Osteoblast (primary cell): Measurements from ENCODE around the gene NRG2. TPM values are rescaled to one million over a fixed set of nuclear protein-coding genes. Genes with fewer than 3 reads are reported as not detected.

Experiments used
- DNase-seq: peaks from one replicate; pipeline ENCODE4 v3.0.0; 2011; ENCODE audit warnings: low spot score, mixed read lengths; ENCODE audit not compliant: insufficient read length; ENCODE audit errors: missing footprints
- H2AFZ ChIP-seq: 2 replicates; pipeline ENCODE4 v1.6.0; 2011; ENCODE audit warnings: mild to moderate bottlenecking, low read length
- H3K27ac ChIP-seq: 2 replicates; pipeline ENCODE4 v1.5.1; 2011; ENCODE audit warnings: mild to moderate bottlenecking, low read depth, low read length, moderate library complexity
- H3K27me3 ChIP-seq: 2 replicates; pipeline ENCODE4 v1.6.0; 2012; ENCODE audit warnings: mild to moderate bottlenecking, control low read depth, inconsistent platforms, low read length, moderate library complexity; ENCODE audit not compliant: insufficient read depth
- H3K36me3 ChIP-seq: 2 replicates; pipeline ENCODE4 v1.5.1; 2011; ENCODE audit warnings: mild to moderate bottlenecking, low read length, control low read depth, moderate library complexity; ENCODE audit not compliant: insufficient read depth
- H3K4me1 ChIP-seq: 2 replicates; pipeline ENCODE4 v1.5.1; 2011; ENCODE audit warnings: mild to moderate bottlenecking, low read length, control low read depth, moderate library complexity; ENCODE audit not compliant: insufficient read depth
- H3K4me2 ChIP-seq: 2 replicates; pipeline ENCODE4 v1.6.0; 2011; ENCODE audit warnings: mild to moderate bottlenecking, low read length; ENCODE audit not compliant: insufficient read depth
- H3K4me3 ChIP-seq: fragments of 200-600 bp; sonication (generic); 3 replicates; pipeline ENCODE4 v1.5.1; 2012; ENCODE audit warnings: mild to moderate bottlenecking, low read length, inconsistent platforms; ENCODE audit not compliant: insufficient read depth
- H3K79me2 ChIP-seq: 2 replicates; pipeline ENCODE4 v1.6.0; 2012; ENCODE audit warnings: mild to moderate bottlenecking, low read length, control low read depth, inconsistent platforms; ENCODE audit not compliant: insufficient read depth
- H3K9me3 ChIP-seq: 2 replicates; pipeline ENCODE4 v1.5.1; 2011; ENCODE audit warnings: low read depth, low read length, control low read depth
- H4K20me1 ChIP-seq: 2 replicates; pipeline ENCODE4 v1.6.0; 2012; ENCODE audit warnings: mild to moderate bottlenecking, low read length, control low read depth; ENCODE audit not compliant: insufficient read depth
- total RNA-seq: library from RNA; depleted of rRNA; stranded (reverse); fragments of >200 nt; gene quantifications from 2 replicates; pipeline ENCODE4 v1.2.3, GENCODE V29; 2012
- TF ChIP-seq, protein P1 (sequence below): IDR thresholded peaks from 2 replicates; pipeline ENCODE4 v1.5.1; 2011; ENCODE audit warnings: mild to moderate bottlenecking, low read depth, low read length, moderate library complexity; ENCODE audit errors: extremely low read depth

The NRG2 gene
- total RNA-seq, 1 donor, result 0.72 TPM

DNA sequence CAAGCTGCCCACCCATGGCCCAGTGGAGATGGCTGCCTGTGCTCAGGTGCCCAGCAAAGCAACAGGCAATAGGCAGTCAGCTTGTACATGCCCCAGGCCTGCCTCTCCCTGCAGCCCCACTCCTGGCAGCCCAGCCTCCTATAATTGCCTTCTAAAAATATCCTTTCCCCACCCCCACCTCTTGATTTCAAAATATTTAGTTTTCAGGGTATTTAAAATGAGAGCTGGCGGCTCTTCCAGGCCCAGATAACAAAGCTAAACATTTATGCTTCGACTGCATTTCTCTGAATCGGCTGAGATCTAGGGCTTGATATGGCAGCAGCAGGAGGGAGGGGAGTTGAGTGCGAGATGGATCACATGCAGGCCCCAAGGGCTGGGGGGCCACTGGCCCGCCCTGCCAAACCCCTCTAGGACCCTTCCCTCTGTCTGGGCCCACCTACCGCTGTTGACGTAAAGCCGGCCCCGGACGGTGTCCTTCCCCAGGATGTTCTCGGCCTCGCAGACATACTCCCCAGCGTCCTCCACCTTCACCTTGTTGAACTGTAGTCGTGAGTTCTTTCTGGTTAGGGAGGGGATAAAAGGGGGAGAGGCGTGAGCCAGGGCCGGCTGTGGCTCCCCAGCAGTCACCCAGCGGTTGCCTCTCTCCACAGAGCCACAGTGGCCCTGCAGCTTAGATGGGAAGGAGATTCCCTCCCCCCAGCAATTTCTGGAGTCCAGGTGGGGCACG is 162.5 kb downstream of the NRG2 start:
- Histone ChIP-seq H3K27me3 (peaks cover 22% of the 10 kb centered on the region), H3K79me2 (no peaks in the 10 kb centered on the region), H3K27ac (no peak overlapping the region), H4K20me1 (no peaks in the 10 kb centered on the region), H3K9me3 (no peaks in the 10 kb centered on the region), H3K4me1 (no peaks in the 10 kb centered on the region), H3K36me3 (no peaks in the 10 kb centered on the region), H2AFZ (no peak overlapping the region), H3K4me2 (no peak overlapping the region), H3K4me3 (no peak overlapping the region)
- TF ChIP-seq, protein P1, sequence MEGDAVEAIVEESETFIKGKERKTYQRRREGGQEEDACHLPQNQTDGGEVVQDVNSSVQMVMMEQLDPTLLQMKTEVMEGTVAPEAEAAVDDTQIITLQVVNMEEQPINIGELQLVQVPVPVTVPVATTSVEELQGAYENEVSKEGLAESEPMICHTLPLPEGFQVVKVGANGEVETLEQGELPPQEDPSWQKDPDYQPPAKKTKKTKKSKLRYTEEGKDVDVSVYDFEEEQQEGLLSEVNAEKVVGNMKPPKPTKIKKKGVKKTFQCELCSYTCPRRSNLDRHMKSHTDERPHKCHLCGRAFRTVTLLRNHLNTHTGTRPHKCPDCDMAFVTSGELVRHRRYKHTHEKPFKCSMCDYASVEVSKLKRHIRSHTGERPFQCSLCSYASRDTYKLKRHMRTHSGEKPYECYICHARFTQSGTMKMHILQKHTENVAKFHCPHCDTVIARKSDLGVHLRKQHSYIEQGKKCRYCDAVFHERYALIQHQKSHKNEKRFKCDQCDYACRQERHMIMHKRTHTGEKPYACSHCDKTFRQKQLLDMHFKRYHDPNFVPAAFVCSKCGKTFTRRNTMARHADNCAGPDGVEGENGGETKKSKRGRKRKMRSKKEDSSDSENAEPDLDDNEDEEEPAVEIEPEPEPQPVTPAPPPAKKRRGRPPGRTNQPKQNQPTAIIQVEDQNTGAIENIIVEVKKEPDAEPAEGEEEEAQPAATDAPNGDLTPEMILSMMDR, result no peak
- no peak for DNase-seq

DNA sequence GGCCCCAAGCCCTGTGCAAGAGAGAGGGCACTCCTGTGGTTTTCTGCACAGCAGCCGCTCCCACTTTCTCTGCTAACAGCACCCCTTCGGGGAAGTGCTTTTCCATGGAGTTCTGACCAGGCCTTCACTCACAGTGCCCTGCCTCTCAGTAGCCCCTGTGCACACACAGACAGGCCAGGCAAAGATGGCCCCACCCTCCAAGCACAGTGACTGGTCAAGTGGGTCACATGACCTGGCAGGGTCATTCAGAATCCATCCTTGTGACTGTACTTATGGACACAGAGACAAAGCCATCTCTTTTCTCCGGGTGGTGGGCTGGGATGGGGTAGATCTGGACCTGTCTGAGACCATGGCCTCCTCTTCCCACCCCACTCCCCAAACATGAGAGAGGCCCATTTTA is 165.0 kb downstream of the NRG2 start:
- Histone ChIP-seq H2AFZ (no peak overlapping the region), H3K4me1 (no peaks in the 10 kb centered on the region), H3K9me3 (no peaks in the 10 kb centered on the region), H3K27me3 (peaks cover 11% of the 10 kb centered on the region), H3K27ac (no peak overlapping the region), H3K79me2 (no peaks in the 10 kb centered on the region), H3K4me2 (no peak overlapping the region), H4K20me1 (no peaks in the 10 kb centered on the region), H3K36me3 (no peaks in the 10 kb centered on the region), H3K4me3 (no peak overlapping the region)
- TF ChIP-seq, protein P1, result no peak
- DNase-seq, result no peak

DNA sequence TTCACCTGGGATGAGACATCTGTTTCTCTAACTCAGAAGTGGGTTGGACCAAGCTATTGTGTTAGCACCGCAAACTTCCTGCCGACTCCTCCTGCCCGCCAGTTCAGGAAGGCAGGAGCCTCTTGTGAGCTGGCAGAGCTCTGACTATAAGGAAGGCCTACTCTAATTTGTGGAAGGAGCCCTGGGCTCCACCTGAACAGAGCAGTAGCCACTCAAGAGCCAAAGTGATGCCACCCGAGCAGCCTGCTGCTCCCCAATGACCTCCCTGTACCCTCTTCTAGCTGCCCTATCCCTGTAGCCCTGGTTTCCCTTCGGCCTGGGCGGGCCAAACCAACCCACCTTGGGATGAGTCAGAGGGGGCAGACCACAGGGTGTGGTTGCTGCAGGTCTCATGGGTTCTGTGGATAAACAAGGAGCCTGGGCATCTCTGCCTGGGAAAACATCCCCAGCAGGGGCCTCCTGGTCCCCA is 165.9 kb downstream of the NRG2 start:
- Histone ChIP-seq H3K4me2 (no peak overlapping the region), H3K4me1 (no peaks in the 10 kb centered on the region), H3K27me3 (peaks cover 12% of the 10 kb centered on the region), H3K9me3 (no peaks in the 10 kb centered on the region), H2AFZ (no peak overlapping the region), H3K36me3 (no peaks in the 10 kb centered on the region), H4K20me1 (no peaks in the 10 kb centered on the region), H3K4me3 (no peak overlapping the region), H3K27ac (no peak overlapping the region), H3K79me2 (no peaks in the 10 kb centered on the region)
- TF ChIP-seq, protein P1, result no peak
- no peak for DNase-seq

DNA sequence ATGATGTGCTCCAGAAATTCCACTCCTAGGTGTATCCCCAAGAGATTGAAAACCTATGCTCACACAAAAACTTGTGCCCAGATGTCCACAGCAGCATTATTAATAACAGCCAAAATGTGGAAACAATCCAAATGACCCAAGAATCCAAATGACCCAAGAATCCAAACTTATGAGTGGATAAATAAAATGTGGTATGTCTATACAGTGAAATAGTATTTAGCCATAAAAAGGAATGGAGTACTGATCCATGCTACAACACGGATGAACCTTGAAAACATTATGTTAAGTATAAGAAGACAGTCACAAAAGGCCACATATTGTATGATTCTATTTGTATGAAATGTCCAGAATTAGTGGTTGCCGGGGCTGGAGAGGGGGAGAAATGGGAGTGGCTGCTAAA is 167.1 kb downstream of the NRG2 start:
- Histone ChIP-seq H3K27ac (no peak overlapping the region), H3K4me2 (no peak overlapping the region), H3K9me3 (no peaks in the 10 kb centered on the region), H4K20me1 (no peaks in the 10 kb centered on the region), H3K36me3 (no peaks in the 10 kb centered on the region), H3K4me3 (no peak overlapping the region), H3K27me3 (peaks cover 14% of the 10 kb centered on the region), H3K4me1 (no peaks in the 10 kb centered on the region), H2AFZ (no peak overlapping the region), H3K79me2 (no peaks in the 10 kb centered on the region)
- TF ChIP-seq, protein P1, result no peak
- DNase-seq, result no peak
